ENCODE results near the gene TMEFF2.

The TMEFF2 gene

DNA sequence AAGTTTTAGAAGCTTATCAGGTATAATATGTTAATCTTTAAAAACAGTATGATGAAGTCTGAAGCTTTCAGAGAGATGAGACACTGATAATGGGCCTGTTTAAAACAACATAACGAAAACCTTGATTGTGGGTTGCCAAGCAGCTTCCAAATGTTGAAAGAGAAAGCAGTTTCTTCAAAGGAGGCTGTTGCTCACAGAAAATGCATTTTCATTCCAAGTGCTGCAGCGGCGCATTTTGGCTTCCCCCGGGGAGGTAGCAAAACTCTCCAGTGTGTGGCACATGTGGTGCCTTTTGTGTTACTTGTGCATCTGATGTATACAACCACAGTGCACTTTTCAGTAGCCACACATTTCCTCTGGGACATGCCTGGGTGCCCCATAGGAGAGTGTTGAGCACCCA, 66.1 kb downstream of the TMEFF2 start:
- no peaks in the 10 kb centered on the region for H3K9me2 ChIP-seq (replicated peaks; ENCODE audit: low read depth, low read length)
- no peak overlapping the region for H3K4me3 ChIP-seq (ENCODE audit: low read length, poor library complexity, severe bottlenecking)
- no peaks in the 10 kb centered on the region for H4K20me1 ChIP-seq (ENCODE audit: insufficient read depth, low read length, poor library complexity, severe bottlenecking)
- no peaks in the 10 kb centered on the region for H3K36me3 ChIP-seq (ENCODE audit: insufficient read depth, low read length)
- no peak for TF ChIP-seq EZH2phosphoT487 (IDR thresholded peaks at IDR 0.05; ENCODE audit: borderline replicate concordance)
- TF ChIP-seq, protein P1, sequence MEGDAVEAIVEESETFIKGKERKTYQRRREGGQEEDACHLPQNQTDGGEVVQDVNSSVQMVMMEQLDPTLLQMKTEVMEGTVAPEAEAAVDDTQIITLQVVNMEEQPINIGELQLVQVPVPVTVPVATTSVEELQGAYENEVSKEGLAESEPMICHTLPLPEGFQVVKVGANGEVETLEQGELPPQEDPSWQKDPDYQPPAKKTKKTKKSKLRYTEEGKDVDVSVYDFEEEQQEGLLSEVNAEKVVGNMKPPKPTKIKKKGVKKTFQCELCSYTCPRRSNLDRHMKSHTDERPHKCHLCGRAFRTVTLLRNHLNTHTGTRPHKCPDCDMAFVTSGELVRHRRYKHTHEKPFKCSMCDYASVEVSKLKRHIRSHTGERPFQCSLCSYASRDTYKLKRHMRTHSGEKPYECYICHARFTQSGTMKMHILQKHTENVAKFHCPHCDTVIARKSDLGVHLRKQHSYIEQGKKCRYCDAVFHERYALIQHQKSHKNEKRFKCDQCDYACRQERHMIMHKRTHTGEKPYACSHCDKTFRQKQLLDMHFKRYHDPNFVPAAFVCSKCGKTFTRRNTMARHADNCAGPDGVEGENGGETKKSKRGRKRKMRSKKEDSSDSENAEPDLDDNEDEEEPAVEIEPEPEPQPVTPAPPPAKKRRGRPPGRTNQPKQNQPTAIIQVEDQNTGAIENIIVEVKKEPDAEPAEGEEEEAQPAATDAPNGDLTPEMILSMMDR (conservative IDR thresholded peaks at IDR 0.05; ENCODE audit: low read length), result no peak
- H3K9me3 ChIP-seq (ENCODE audit: insufficient read depth, low read depth, low read length), result no peaks in the 10 kb centered on the region
- H3K9ac ChIP-seq (ENCODE audit: low read depth, low read length, poor library complexity, severe bottlenecking), result no peak overlapping the region
- H3K4me1 ChIP-seq (ENCODE audit: insufficient read depth, low read length, poor library complexity, severe bottlenecking), result no peaks in the 10 kb centered on the region
- no peak overlapping the region for H2AFZ ChIP-seq (ENCODE audit: low read length)
- H3K27me3 ChIP-seq (ENCODE audit: insufficient read depth, low read length, poor library complexity, severe bottlenecking), result no peaks in the 10 kb centered on the region
- H3F3A ChIP-seq (ENCODE audit: low read depth), result no peaks in the 10 kb centered on the region
- H3K4me2 ChIP-seq (ENCODE audit: low read depth, low read length, poor library complexity, severe bottlenecking), result no peak overlapping the region
- no peaks in the 10 kb centered on the region for H3K79me2 ChIP-seq (ENCODE audit: insufficient read depth, low read length)

DNA sequence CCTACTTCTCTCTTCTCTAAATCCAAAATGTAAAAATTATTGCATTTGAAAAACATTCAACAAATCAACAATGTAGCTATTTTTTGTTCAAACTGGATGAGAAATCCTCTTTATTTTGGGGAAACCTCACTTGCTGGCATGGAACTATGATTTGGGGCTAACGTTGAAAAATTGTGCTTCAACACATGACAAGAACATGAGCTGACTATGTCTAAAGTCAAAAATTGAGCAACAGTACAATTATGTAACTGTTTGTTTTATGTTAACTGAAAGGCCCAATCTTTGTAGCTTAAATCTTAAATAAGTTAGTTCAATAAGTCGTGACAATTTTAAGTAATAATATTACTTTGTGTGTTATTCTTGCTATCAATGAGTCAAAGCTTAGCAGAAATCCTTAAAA, 67.3 kb downstream of the TMEFF2 start:
- Histone ChIP-seq H3K79me2 (ENCODE audit: insufficient read depth, low read length) (no peaks in the 10 kb centered on the region), H3K4me3 (ENCODE audit: low read length, poor library complexity, severe bottlenecking) (no peak overlapping the region), H3F3A (ENCODE audit: low read depth) (no peaks in the 10 kb centered on the region), H4K20me1 (ENCODE audit: insufficient read depth, low read length, poor library complexity, severe bottlenecking) (no peaks in the 10 kb centered on the region), H3K27me3 (ENCODE audit: insufficient read depth, low read length, poor library complexity, severe bottlenecking) (no peaks in the 10 kb centered on the region), H3K4me1 (ENCODE audit: insufficient read depth, low read length, poor library complexity, severe bottlenecking) (no peaks in the 10 kb centered on the region), H3K9ac (ENCODE audit: low read depth, low read length, poor library complexity, severe bottlenecking) (no peak overlapping the region), H3K9me3 (ENCODE audit: insufficient read depth, low read depth, low read length) (no peaks in the 10 kb centered on the region), H2AFZ (ENCODE audit: low read length) (no peak overlapping the region), H3K36me3 (ENCODE audit: insufficient read depth, low read length) (no peaks in the 10 kb centered on the region), H3K4me2 (ENCODE audit: low read depth, low read length, poor library complexity, severe bottlenecking) (no peak overlapping the region), H3K9me2 (replicated peaks; ENCODE audit: low read depth, low read length) (no peaks in the 10 kb centered on the region)
- TF ChIP-seq, protein P1 (conservative IDR thresholded peaks at IDR 0.05; ENCODE audit: low read length), result no peak
- no peak for TF ChIP-seq EZH2phosphoT487 (IDR thresholded peaks at IDR 0.05; ENCODE audit: borderline replicate concordance)

DNA sequence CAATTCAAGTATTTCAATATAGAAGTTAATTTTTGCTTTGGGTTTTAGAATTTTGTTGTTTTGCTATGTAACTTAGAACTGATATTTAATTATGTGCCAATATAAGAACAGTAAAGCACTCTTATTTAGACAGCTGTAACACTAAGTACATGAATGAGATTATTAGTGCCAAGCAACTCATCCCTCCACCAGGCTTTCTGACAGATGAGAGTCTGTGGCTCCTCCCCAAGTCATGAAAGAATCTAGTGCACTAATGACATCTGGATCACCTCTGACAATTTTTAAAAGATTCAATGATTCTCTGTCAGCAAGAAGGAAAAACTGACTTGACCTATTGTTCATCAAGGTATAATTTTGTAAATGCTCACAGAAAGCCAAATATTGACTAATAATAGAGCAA, 67.8 kb downstream of the TMEFF2 start:
- TF ChIP-seq, protein P1 (conservative IDR thresholded peaks at IDR 0.05; ENCODE audit: low read length), result no peak
- TF ChIP-seq EZH2phosphoT487 (IDR thresholded peaks at IDR 0.05; ENCODE audit: borderline replicate concordance), result no peak
- Histone ChIP-seq H3K36me3 (ENCODE audit: insufficient read depth, low read length) (no peaks in the 10 kb centered on the region), H3K4me1 (ENCODE audit: insufficient read depth, low read length, poor library complexity, severe bottlenecking) (no peaks in the 10 kb centered on the region), H3K9ac (ENCODE audit: low read depth, low read length, poor library complexity, severe bottlenecking) (no peak overlapping the region), H3K27me3 (ENCODE audit: insufficient read depth, low read length, poor library complexity, severe bottlenecking) (no peaks in the 10 kb centered on the region), H2AFZ (ENCODE audit: low read length) (no peak overlapping the region), H3F3A (ENCODE audit: low read depth) (no peaks in the 10 kb centered on the region), H3K4me3 (ENCODE audit: low read length, poor library complexity, severe bottlenecking) (no peak overlapping the region), H3K4me2 (ENCODE audit: low read depth, low read length, poor library complexity, severe bottlenecking) (no peak overlapping the region), H3K9me3 (ENCODE audit: insufficient read depth, low read depth, low read length) (no peaks in the 10 kb centered on the region), H4K20me1 (ENCODE audit: insufficient read depth, low read length, poor library complexity, severe bottlenecking) (no peaks in the 10 kb centered on the region), H3K79me2 (ENCODE audit: insufficient read depth, low read length) (no peaks in the 10 kb centered on the region), H3K9me2 (replicated peaks; ENCODE audit: low read depth, low read length) (no peaks in the 10 kb centered on the region)

All from Loucy (cell line).